GM18507 (cell line): Measurements from ENCODE around the gene SIRT4.

Experiments used
- DNase-seq: peaks from one replicate; pipeline ENCODE4 v3.0.0; 2011; ENCODE audit warnings: low read depth; ENCODE audit not compliant: insufficient read length; ENCODE audit errors: extremely low spot score
- FAIRE-seq: peaks from 2 replicates; lab custom pipeline; 2011; peaks lifted over from hg19 to GRCh38; lab: Jason Lieb, UNC

The SIRT4 gene

GRCh38 chr12:120267736-120268135 is 34.4 kb upstream of the SIRT4 start:
- no peak for FAIRE-seq
- no peak for DNase-seq

DNA sequence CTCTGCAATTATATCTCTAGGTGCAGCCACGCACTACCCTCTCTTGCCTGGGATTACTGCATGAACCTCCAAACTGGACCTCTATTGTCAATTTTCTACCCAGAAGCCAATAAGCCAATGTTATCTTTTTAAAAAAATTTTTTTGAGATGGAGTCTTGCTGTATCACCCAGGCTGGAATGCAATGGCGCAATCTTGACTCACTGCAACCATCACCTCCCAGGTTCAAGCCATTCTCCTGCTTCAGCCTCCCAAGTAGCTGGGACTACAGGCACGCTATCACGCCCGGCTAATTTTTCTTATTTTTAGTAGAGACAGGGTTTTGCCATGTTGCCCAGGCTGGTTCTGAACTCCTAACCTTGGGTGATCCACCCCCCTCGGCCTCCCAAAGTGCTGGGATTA is 25.4 kb upstream of the SIRT4 start:
- FAIRE-seq = no peak
- no peak for DNase-seq

DNA sequence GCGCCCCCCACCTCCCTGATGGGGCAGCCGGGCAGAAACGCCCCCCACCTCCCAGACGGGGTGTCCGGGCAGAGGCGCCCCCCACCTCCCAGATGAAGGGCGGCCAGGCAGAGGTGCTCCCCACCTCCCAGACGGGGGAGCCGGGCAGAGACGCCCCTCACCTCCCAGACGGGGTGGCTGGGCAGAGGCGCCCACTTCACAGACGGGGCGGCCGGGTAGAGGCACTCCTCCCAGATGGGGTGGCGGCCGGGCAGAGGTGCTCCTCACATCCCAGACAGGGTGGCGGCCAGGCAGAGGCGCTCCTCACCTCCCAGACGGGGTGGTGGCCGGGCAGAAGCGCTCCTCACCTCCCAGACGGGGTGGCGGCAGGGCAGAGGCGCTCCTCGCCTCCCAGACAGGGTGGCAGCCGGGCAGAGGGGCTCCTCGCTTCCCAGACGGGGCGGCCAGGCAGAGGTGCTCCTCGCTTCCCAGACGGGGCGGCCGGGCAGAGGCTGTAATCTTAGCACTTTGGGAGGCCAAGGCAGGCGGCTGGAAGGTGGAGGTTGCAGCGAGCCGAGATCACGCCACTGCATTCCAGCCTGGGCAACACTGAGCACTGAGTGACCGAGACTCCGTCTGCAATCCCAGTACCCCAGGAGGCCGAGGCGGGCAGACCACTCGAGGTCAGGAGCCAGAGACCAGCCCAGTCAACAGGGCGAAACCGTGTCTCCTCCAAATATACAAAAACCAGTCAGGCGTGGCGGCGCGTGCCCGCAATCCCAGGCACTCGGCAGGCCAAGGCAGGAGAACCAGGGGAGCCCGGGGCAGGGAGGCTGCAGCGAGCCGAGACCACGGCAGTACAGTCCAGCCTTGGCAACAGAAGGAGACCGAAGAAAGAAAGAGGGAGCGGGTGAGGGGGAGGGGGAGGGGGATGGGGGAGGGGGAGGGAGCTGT is 23.7 kb upstream of the SIRT4 start:
- DNase-seq (no peak), FAIRE-seq (no peak)

DNA sequence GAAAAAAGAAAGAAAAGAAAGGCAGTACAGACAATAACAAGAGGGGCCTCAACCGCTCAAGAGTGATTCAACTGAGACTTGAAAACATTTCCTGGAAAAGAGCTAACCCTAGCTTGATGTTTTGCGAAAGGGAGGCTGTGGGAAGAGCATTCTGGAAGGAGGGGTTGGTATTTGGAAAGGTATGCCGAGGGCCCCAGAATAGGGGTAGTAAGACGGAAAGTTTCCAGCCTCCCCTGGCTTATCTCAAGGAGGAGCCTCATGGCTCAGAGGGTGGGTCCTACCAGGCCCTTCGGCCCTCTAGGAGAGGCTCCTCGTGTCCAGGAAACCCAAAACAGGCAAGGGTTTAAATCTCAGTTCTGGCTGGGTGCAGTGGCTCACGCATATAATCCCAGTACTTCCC is 18.8 kb upstream of the SIRT4 start:
- DNase-seq (no peak), FAIRE-seq (no peak)

GRCh38 chr12:120284381-120284780 is 17.7 kb upstream of the SIRT4 start:
- DNase-seq (no peak), FAIRE-seq (no peak)

DNA sequence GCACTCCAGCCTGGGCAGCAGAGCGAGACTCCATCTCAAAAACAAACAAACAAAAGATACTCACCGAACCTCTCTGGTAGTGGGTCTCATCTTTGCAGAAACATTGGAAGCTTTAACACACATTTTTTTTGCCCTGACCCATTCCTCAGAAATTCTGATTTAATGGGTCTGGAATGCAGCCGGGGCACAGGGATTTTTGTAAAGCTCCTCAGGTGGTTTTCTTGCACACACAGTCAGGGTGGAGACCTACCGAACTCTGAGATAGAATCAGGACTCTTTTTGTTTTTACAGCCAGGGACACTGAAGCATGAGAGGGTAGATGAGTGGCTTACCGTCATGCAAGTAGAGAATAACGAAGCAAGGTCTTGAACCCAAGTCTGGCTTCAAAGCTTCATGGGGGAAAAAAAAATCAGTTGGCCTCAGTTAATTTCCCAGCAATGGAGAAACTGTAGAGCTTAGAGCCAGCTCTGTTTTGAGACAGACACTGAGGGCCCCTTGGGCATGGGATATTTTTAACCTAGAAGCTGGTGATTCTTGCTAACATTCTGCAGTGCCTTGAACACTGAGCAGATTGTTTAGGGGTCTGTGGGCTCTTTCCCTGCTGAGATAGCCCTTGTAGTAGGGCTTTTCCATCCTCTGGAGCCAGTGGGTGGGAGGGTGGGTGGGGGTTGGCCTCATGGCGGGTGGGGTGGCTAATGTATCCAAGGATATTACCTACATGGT is 15.2 kb upstream of the SIRT4 start:
- DNase-seq (no peak), FAIRE-seq (no peak)

- FAIRE-seq (no peak), DNase-seq (no peak)
Observed at GRCh38 chr12:120287491-120287890, 14.6 kb upstream of the SIRT4 start.

DNA sequence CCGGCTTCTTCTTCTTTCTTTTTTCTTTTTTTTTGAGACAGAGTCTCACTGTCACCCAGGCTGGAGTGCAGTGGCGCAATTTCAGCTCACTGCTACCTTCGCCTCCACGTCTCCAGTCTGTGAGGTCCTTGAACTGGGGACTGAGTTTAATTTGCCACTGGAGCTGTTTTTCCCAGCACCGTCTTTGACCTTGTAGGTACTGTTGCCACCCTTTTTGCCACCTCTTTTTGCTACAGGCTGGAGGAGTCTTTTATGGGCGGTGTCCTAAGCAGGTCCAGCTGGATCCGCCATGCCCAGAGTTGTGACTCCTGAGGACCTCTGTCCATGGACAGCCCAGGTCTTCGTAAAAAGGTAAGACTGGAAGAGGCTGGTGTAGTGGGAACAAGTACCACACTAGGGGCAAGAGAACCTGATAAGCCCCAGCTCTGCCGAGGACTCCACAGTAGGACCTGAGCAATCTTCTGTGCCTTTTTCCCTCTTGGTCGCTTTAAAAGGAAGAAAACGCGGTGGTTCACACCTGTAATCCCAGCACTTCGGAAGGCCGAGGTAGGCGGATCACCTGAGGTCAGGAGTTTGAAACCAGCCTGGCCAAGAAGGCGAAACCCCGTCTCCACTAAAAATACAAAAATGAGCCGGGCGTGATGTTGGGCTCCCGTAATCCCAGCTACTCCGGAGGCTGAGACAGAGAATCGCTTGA is 11.4 kb upstream of the SIRT4 start:
- FAIRE-seq (no peak), DNase-seq (no peak)

DNA sequence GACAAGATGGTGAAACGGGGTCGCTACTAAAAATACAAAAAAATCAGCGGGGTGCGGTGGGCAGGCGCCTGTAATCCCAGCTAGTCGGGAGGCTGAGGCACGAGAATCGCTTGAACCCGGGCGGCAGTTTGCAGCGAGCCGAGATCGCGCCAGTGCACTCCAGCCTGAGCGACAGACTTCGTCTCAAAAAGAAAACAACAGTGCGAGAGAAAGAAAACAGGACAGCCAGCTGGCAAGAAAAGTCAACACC is 9.8 kb upstream of the SIRT4 start:
- no peak for DNase-seq
- no peak for FAIRE-seq

GRCh38 chr12:120292661-120293531 is 9.2 kb upstream of the SIRT4 start, which contains the start of gene RNU4-1:
RNU4-1 (minus strand) TSS chr12:120293237.
- DNase-seq = no peak
- no peak for FAIRE-seq

GRCh38 chr12:120314220-120314619 is 12.1 kb downstream of the SIRT4 start:
- DNase-seq (no peak), FAIRE-seq (no peak)

DNA sequence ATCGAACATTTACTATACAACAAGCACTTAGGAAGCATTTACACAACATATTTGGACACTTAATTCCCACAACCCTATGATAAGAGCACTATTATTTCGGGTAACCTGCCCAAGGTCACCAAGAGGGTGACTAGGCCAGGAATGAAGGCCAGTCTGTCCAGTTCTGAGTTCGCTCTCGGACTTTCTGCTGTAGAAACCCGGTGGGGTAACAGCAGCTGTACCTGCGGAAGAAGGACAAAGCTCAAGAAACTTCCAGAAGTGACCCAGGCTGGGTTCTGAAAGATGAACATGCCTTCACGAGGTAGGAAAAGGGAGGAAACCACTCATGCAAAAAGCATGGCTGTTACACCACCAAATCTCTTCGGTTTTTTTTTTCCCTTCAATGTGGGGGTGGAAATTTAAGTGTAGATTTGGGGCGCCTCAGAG is 14.7 kb downstream of the SIRT4 start:
- FAIRE-seq = no peak
- DNase-seq = no peak

DNA sequence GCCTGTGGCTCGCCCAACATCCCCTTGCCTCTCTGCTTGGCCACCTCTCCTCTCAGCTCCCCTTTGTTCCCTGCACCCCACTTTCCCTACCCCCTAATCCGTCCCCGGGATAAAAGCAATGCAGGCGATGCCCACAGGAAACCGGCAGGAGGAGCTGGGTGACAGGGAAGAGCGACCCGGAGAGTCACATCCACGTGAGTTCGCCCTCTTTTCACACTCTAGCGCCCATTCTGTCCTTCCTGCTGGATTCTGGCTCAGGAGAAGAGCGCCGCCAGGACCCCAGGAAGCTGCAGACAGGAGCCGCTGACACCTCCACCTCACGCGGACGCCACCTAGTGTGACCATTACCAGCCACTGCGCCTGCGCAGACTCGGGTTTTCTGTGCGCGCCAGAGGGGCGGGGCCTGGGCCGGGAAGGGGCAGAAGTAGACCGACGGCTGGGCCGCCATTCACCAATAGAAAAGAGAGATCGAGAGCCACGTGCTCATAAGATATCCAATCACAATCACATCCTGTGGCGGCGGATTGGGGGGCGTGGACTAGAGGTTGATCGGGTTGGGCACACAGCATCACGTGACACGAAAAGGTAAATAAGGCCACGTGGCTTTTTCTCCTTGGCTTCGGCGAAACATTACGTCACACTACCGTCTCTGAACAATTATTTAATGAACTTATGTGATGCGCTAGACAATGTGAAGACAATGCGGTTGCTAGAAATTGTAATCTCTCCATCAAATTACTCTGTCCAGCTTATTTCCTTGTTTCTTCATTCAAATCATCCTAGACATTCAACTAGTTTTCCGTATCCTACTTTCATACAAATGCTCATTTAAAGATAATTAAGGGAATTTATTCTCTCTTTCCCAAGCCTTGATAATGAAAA is 15.3 kb downstream of the SIRT4 start:
- FAIRE-seq (peak; percentile 100), DNase-seq (peak; percentile 97)

GRCh38 chr12:120321382-120322202 is 19.5 kb downstream of the SIRT4 start:
- no peak for FAIRE-seq
- no peak for DNase-seq

- FAIRE-seq = no peak
Observed at GRCh38 chr12:120323772-120324171, 21.7 kb downstream of the SIRT4 start.

DNA sequence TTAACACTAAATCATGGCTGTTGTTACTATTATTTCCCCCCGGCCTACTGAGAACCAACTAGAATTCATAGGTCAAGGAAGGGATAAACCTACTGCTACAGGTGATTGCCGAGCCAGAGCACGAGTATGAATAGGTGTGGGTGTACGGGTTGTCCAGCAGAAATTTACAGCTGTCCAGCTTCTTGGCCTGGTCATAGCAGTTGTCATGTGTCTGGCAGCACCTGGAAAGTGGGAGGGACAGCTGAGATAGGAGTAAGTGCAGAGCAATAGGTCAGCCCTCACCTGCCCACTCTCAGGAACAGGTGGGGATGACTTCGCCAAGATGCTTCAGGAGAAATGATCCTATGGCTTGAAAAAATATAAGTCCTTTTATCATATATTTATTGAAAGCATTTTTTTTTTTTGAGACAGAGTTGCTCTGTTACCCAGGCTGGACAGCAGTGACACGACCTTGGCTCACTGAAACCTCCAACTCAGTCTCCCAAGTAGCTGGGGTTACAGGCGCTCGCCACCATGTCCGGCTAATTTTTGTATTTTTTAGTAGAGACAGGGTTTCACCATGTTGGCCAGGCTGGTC is 22.8 kb downstream of the SIRT4 start:
- DNase-seq = no peak
- FAIRE-seq = no peak

More at GRCh38 chr12:120323772-120324171, 21.7 kb downstream of the SIRT4 start:
- DNase-seq = no peak

DNA sequence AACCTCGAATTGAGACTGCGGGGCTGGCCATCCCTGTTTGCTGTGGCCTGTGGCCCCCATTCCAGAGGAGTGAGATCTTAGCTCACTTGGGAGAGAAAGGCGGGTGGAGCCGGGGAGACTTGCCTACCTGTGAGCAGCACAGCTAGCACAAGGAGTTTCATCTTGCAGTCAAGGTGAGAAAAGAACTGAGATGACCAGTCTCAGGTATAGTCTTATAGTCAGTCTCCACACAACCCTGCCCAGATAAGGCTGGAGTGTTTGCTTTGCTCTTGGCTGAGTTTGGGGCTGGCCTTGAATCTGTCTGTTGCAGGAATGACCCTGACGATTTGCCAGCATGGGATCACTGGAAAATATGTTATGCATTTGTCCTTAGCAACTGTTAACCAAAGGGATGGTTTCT is 25.5 kb downstream of the SIRT4 start, which contains the start of gene PLA2G1B:
TSS of gene PLA2G1B (minus strand) at position 187 of the 400 bp plus-strand sequence. CDS start at position 161, 26 bp downstream.
- FAIRE-seq (no peak), DNase-seq (no peak)
